ENCODE measurements around the gene AFAP1. TPM values are rescaled to one million over a fixed set of nuclear protein-coding genes. Genes with fewer than 3 reads are reported as not detected.

Gene AFAP1
- polyA plus RNA-seq, 3 donors: not detected

DNA sequence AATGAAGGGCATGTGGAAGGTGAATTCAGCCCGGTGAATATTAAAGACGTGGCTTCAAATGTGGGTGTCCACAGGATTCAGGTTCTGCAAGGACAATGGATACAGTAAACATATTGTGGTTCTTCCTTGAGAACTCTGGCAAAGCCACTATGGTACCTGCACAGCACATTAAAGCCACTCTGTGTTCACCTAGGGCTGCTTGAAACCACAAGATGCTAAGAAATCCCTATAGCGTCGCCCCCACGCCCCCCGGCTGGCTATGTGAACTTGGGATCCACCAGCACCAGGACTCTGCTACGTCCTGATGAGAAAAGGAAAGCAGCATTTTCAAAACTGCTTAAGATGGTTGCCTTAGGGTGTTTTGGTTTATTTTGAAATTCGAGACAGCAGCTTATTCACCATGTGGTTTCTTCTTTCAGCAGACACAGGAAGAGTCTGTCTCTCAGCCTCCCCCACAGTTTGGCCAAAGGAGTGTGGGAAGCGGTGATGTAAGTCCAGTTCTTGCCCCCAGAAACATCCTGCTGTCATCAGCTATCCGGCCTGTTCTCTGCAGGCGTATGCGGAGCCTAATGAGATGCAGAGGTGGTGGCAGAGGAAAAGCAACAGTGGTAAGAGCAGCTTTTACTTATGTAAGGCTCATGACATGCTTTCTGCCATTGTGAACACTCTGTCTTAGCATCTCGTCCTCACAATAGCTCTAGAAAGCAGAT, 111.5 kb downstream of the AFAP1 start:
- DNase-seq: peak in 2 of 3 donors; percentile 1 to 9
- H3K4me2 ChIP-seq (replicated peaks; ENCODE audit: extremely low read depth, low read length, poor library complexity, severe bottlenecking): peak overlapping the region; percentile 28
- H3K79me2 ChIP-seq (ENCODE audit: insufficient read depth, low read length): no peaks in the 10 kb centered on the region

DNA sequence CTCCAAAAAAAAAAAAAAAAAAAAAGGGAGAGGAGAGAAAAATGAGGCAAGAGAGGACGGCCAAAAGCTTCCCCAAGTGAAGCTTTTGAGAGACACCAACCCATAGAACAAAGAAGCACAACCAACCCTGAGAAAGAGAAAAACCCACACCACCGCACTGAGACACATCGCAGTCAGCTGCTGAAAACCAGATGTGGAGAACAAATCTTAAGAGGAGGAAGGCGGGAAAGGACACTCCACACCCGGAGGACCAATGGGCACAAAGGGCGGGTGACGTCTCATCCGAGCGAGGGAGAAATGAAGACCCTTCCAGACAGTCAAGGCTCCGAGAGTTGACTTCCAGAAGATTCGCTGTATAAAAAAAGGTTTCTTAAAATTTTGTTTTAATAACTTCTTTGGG, 112.1 kb downstream of the AFAP1 start:
- TF ChIP-seq, protein P1, sequence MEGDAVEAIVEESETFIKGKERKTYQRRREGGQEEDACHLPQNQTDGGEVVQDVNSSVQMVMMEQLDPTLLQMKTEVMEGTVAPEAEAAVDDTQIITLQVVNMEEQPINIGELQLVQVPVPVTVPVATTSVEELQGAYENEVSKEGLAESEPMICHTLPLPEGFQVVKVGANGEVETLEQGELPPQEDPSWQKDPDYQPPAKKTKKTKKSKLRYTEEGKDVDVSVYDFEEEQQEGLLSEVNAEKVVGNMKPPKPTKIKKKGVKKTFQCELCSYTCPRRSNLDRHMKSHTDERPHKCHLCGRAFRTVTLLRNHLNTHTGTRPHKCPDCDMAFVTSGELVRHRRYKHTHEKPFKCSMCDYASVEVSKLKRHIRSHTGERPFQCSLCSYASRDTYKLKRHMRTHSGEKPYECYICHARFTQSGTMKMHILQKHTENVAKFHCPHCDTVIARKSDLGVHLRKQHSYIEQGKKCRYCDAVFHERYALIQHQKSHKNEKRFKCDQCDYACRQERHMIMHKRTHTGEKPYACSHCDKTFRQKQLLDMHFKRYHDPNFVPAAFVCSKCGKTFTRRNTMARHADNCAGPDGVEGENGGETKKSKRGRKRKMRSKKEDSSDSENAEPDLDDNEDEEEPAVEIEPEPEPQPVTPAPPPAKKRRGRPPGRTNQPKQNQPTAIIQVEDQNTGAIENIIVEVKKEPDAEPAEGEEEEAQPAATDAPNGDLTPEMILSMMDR (IDR thresholded peaks at IDR 0.05): no peak
- WGBS (ENCODE audit: insufficient coverage): 91% methylated on average over 5 of the region's 11 CpGs
- Mint-ChIP-seq H3K27ac (peak overlapping the region in 1 of 7 donors; percentile 22), H3K4me3 (peak overlapping the region in 1 of 2 donors; percentile 17), H3K36me3 (peaks cover 0 to 24% of the 10 kb centered on the region in 2 donors), H3K4me1 (peaks cover 23% of the 10 kb centered on the region), H3K9me3 (peaks cover 3 to 6% (median 4%) of the 10 kb centered on the region in 7 donors), H3K27me3 (ENCODE audit: low read depth in 3 of 3) (peaks cover 0 to 7% (median 5%) of the 10 kb centered on the region in 3 donors)
- Histone ChIP-seq H3K27me3 (ENCODE audit: control insufficient read depth in 2 of 2, insufficient read depth in 2 of 2, low read length in 2 of 2) (no peaks in the 10 kb centered on the region), H4K20me1 (ENCODE audit: insufficient read depth, low read length) (no peaks in the 10 kb centered on the region), H3K4me1 (ENCODE audit: control insufficient read depth in 1 of 2, insufficient read depth in 2 of 2, low read length in 2 of 2) (peaks cover 12 to 13% of the 10 kb centered on the region in 2 donors), H3K9me3 (replicated peaks in 1 of 2; ENCODE audit: control insufficient read depth in 1 of 2, insufficient read depth in 1 of 2, low read length in 2 of 2) (peaks cover 0 to 4% of the 10 kb centered on the region in 2 donors), H3K9ac (ENCODE audit: insufficient read depth, low read length, poor library complexity, severe bottlenecking) (no peak overlapping the region), H3K4me3 (replicated peaks in 1 of 3; ENCODE audit: low read depth in 2 of 3, low read length in 3 of 3) (no peak overlapping the region), H3K36me3 (replicated peaks in 1 of 2; ENCODE audit: control insufficient read depth in 1 of 2, insufficient read depth in 2 of 2, low read length in 2 of 2) (no peaks in the 10 kb centered on the region), H3K4me2 (replicated peaks; ENCODE audit: extremely low read depth, low read length, poor library complexity, severe bottlenecking) (peak overlapping the region; percentile 28), H2AFZ (ENCODE audit: insufficient read depth, low read depth, low read length, poor library complexity, severe bottlenecking) (no peak overlapping the region), H3K27ac (ENCODE audit: low read depth in 1 of 2, low read length in 2 of 2) (no peak overlapping the region), H3K79me2 (ENCODE audit: insufficient read depth, low read length) (no peaks in the 10 kb centered on the region)
- DNase-seq: no peak
- intact Hi-C loops (cut with micrococcal nuclease): no loop called here

More for the DNA sequence above, 111.5 kb downstream of the AFAP1 start:
- no peak overlapping the region for H3K27ac ChIP-seq (ENCODE audit: low read depth in 1 of 2, low read length in 2 of 2)
- Mint-ChIP-seq H3K36me3 (peaks cover 0 to 25% of the 10 kb centered on the region in 2 donors), H3K27me3 (ENCODE audit: low read depth in 3 of 3) (peaks cover 0 to 7% (median 6%) of the 10 kb centered on the region in 3 donors), H3K4me1 (peaks cover 23% of the 10 kb centered on the region), H3K27ac (peak overlapping the region in 2 of 7 donors; percentile 22 to 47), H3K4me3 (peak overlapping the region; percentile 28 to 32), H3K9me3 (peaks cover 3 to 6% (median 4%) of the 10 kb centered on the region in 7 donors)
- H3K4me1 ChIP-seq (ENCODE audit: control insufficient read depth in 1 of 2, insufficient read depth in 2 of 2, low read length in 2 of 2): peaks cover 12 to 13% of the 10 kb centered on the region in 2 donors
- H3K9ac ChIP-seq (ENCODE audit: insufficient read depth, low read length, poor library complexity, severe bottlenecking): no peak overlapping the region
- H4K20me1 ChIP-seq (ENCODE audit: insufficient read depth, low read length): no peaks in the 10 kb centered on the region
- peaks cover 0 to 4% of the 10 kb centered on the region in 2 donors for H3K9me3 ChIP-seq (replicated peaks in 1 of 2; ENCODE audit: control insufficient read depth in 1 of 2, insufficient read depth in 1 of 2, low read length in 2 of 2)
- TF ChIP-seq, protein P1 (IDR thresholded peaks at IDR 0.05): no peak
- peak overlapping the region; percentile 49 for H2AFZ ChIP-seq (ENCODE audit: insufficient read depth, low read depth, low read length, poor library complexity, severe bottlenecking)
- H3K27me3 ChIP-seq (ENCODE audit: control insufficient read depth in 2 of 2, insufficient read depth in 2 of 2, low read length in 2 of 2): no peaks in the 10 kb centered on the region
- WGBS (ENCODE audit: insufficient coverage): 35% methylated on average over 10 of the region's 13 CpGs
- no peaks in the 10 kb centered on the region for H3K36me3 ChIP-seq (replicated peaks in 1 of 2; ENCODE audit: control insufficient read depth in 1 of 2, insufficient read depth in 2 of 2, low read length in 2 of 2)
- H3K4me3 ChIP-seq (replicated peaks in 1 of 3; ENCODE audit: low read depth in 2 of 3, low read length in 3 of 3): no peak overlapping the region
- intact Hi-C loops (cut with micrococcal nuclease): no loop called here
